AML-193 (cell line): ENCODE data around the gene UMODL1.

Experiments
- DNase-seq, 2 experiments: peaks; one replicate each; lab custom pipeline; 2025; lab: John Stamatoyannopoulos, UW

UMODL1 gene

GRCh38 chr21:42190486-42190863 is 119.4 kb downstream of the UMODL1 start:
- no peak for DNase-seq

- no peak for DNase-seq
These were observed 119.9 kb downstream of the UMODL1 start for GRCh38 chr21:42191064-42191463.

- no peak for DNase-seq
These were observed 120.8 kb downstream of the UMODL1 start for GRCh38 chr21:42191696-42192595.
